ENCODE data around the gene TSPAN7.

- TF ChIP-seq CTCF (IDR thresholded peaks at IDR 0.05) (no peak), EZH2 (IDR thresholded peaks at IDR 0.05) (no peak), EZH2phosphoT487 (IDR thresholded peaks at IDR 0.05) (no peak)
Observed at GRCh38 chrX:38594434-38594833, 33.1 kb downstream of the TSPAN7 start.
